Subcutaneous adipose tissue (tissue), 4 donors: ENCODE measurements around the gene LYZL4. TPM values are rescaled to one million over a fixed set of nuclear protein-coding genes. Genes with fewer than 3 reads are reported as not detected.

Source experiments
- CTCF ChIP-seq: fragments of 450-650 bp; IDR thresholded peaks from one replicate; pipeline ENCODE4 v1.5.1; 2016; ENCODE audit warnings: low read depth, mild to moderate bottlenecking, control low read depth, antibody characterized with exemption, moderate library complexity
- total RNA-seq, 4 donors: library from RNA; depleted of rRNA; stranded (reverse); fragments of >200 nt; gene quantifications; one replicate each; pipeline ENCODE4 v1.1.0, GENCODE V29; 2016

Gene LYZL4
- total RNA-seq, 4 donors from 2014 or later: not detected

GRCh38 chr3:42425736-42426407, 15.5 kb upstream of the LYZL4 start:
- no peak for TF ChIP-seq CTCF

GRCh38 chr3:42424911-42425310, 14.5 kb upstream of the LYZL4 start:
- TF ChIP-seq CTCF: no peak

GRCh38 chr3:42421818-42422796, 11.7 kb upstream of the LYZL4 start:
- no peak for TF ChIP-seq CTCF

DNA sequence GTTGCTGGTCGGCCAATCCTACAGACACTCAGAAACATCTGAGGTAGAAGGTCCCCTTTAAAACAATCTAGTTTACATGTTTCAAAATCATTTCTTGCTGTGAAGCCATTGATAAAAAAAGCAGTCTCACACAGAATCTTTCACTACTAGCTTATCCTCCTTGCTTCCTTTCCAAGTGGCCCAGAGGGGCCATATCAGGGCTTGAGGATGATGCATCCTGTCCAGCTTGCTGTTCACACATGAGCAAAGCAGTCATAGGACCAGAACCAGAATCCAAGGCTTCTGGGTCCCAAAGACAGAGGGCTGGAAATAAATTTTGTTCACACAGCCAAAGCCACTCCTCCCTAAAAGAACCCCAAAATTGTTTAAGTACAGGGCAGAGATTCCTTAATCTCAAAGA, 9.2 kb upstream of the LYZL4 start:
- TF ChIP-seq CTCF: no peak

DNA sequence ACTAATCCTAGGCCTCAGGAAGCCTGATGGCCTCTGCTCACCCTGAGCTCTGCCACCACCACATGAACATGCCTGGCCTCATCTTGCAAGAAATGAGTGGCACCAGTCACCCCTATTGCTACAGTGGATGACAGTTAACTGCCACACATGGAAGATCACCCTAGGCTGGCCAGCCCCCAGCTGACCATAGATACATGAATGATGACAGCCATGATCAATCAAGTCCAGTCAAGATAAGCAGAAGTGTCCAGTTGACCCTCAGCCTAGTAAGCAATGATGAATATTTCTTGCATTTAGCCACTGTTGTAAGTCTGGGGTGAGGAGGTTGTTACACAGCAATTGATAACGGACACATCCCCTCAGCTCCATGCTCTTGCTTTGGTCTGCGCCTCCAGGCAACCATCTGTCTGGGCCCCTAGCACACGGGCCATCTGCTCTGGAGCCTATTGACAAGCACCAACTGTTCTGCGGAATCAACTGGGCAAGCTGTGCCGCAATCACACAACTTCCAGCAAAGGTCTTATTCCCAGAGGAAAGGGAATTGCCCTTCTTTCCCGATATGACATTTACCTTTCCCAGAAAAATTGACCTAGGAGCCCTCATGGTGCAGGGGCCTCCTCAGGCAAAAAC, 2.2 kb upstream of the LYZL4 start:
- TF ChIP-seq CTCF: no peak

- no peak for TF ChIP-seq CTCF
These were observed 1.0 kb upstream of the LYZL4 start for GRCh38 chr3:42411429-42411828.

- no peak for TF ChIP-seq CTCF
These were observed 2.3 kb downstream of the LYZL4 start for GRCh38 chr3:42408156-42408555.
